Mononuclear cell (primary cell): ENCODE results near the gene DDIT4L. TPM values are rescaled to one million over a fixed set of nuclear protein-coding genes. Genes with fewer than 3 reads are reported as not detected.
A peak's percentile ranks its signal among the peaks of the same experiment; 100 is the strongest.
"Not testable (repeated sequence)": the region's sequence is repeated elsewhere in the genome, so short reads cannot be mapped to it uniquely, and the experiment has no call there.

Experiments
- H3K27me3 ChIP-seq: 2 replicates; pipeline ENCODE4 v1.6.0; 2011; ENCODE audit warnings: low read length, control low read depth; ENCODE audit not compliant: insufficient read depth
- H3K4me1 ChIP-seq: 2 replicates; pipeline ENCODE4 v1.5.1; 2011; ENCODE audit warnings: mild to moderate bottlenecking, low read length, control low read depth; ENCODE audit not compliant: insufficient read depth
- H3K4me3 ChIP-seq: 2 replicates; pipeline ENCODE4 v1.5.1; 2011; ENCODE audit warnings: mild to moderate bottlenecking, low read length, moderate library complexity
- H3K9me3 ChIP-seq: 2 replicates; pipeline ENCODE4 v1.5.1; 2011; ENCODE audit warnings: low read depth, mild to moderate bottlenecking, control low read depth, low read length
- total RNA-seq: library from RNA; depleted of rRNA; stranded (reverse); fragments of >200 nt; gene quantifications from one replicate; pipeline ENCODE4 v1.2.3, GENCODE V29; 2012

Gene DDIT4L, protein sequence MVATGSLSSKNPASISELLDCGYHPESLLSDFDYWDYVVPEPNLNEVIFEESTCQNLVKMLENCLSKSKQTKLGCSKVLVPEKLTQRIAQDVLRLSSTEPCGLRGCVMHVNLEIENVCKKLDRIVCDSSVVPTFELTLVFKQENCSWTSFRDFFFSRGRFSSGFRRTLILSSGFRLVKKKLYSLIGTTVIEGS
- total RNA-seq: 0.21 TPM

GRCh38 chr4:100189820-100190642 lies at the start of gene DDIT4L:
Gene DDIT4L, minus strand, starts transcription at chr4:100190468. Its CDS starts 485 bp downstream, at chr4:100189983.
- Histone ChIP-seq H3K27me3 (peaks cover 45% of the 10 kb centered on the region), H3K4me1 (peaks cover 10% of the 10 kb centered on the region), H3K4me3 (peak within 1 kb of the TSS; percentile 13)

DNA sequence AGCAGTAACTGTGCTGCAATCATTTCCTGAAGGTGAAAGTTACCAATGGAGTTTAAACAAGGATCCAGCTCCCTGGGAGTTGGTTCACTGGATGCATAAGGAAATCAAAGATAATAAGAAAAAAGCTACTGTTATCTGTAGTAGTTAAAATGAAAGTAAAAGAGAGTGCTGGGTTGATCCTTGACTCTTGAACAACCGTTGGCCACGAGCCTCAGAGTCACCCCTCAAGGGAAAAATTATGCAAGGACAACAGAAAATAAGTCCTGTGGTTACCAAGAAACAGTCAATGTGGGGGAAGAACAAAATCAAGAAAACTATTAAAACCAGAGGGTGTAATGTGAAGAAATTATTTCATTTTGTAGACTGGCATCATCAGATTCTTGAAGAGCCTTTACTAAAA lies 49.7 kb upstream of the DDIT4L start:
- Histone ChIP-seq H3K4me3 (no peak overlapping the region), H3K9me3 (no peaks in the 10 kb centered on the region), H3K4me1 (no peaks in the 10 kb centered on the region), H3K27me3 (no peaks in the 10 kb centered on the region)

More at GRCh38 chr4:100189820-100190642, at the start of gene DDIT4L:
- H3K9me3 ChIP-seq: no peaks in the 10 kb centered on the region

GRCh38 chr4:100224721-100225120 lies 34.5 kb upstream of the DDIT4L start:
- Histone ChIP-seq H3K4me1 (no peaks in the 10 kb centered on the region), H3K4me3 (no peak overlapping the region), H3K9me3 (peaks cover 22% of the 10 kb centered on the region), H3K27me3 (peaks cover 3% of the 10 kb centered on the region)

GRCh38 chr4:100224160-100224559 lies 33.9 kb upstream of the DDIT4L start:
- Histone ChIP-seq H3K27me3 (peaks cover 3% of the 10 kb centered on the region), H3K9me3 (peaks cover 20% of the 10 kb centered on the region), H3K4me1 (no peaks in the 10 kb centered on the region), H3K4me3 (no peak overlapping the region)

- H3K4me1 ChIP-seq: no peaks in the 10 kb centered on the region
- no peak overlapping the region for H3K4me3 ChIP-seq
- peaks cover 3% of the 10 kb centered on the region for H3K27me3 ChIP-seq
- H3K9me3 ChIP-seq: no peaks in the 10 kb centered on the region
Measured at GRCh38 chr4:100208964-100209363, 18.7 kb upstream of the DDIT4L start.

DNA sequence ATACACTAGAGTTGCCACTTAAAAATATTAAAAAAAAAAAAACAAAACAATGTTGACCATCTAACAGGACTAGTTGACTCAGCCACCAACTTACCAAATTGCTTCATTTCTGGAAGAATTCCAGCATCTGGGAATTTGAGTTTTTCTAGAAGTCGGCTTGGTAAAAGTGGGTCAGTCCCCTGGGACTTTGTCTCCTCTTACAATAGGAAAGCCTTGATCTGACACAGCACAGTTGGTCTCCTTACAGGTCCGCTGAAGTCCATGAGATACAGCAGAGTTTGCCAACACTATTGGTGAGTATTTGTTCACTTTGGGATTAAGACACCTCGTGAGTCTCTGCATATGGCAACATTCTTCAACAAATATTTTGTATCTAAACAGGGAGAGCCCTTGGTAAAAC lies 18.2 kb upstream of the DDIT4L start:
- H3K4me3 ChIP-seq: no peak overlapping the region
- H3K9me3 ChIP-seq: no peaks in the 10 kb centered on the region
- no peaks in the 10 kb centered on the region for H3K4me1 ChIP-seq
- H3K27me3 ChIP-seq: peaks cover 3% of the 10 kb centered on the region

DNA sequence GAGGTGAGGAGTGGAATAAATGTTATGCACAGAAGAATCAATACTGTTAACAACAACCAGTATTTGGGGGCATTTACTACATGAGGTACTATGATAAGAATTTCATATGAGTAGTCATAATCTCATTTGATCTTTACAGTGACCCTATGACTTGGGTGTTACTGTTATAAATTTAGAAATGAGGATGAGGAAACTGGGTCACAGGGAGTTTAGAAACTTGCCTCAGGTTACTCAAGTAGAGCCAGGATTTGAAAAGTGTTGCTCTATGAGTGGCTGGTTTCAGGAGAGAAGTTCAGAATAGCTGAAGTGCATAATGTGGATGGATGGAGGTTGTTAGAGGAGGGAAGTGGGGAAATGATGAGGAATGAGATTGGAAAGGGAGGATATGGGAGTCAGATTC lies 16.6 kb upstream of the DDIT4L start:
- Histone ChIP-seq H3K4me1 (no peaks in the 10 kb centered on the region), H3K27me3 (peaks cover 3% of the 10 kb centered on the region), H3K9me3 (no peaks in the 10 kb centered on the region), H3K4me3 (no peak overlapping the region)

DNA sequence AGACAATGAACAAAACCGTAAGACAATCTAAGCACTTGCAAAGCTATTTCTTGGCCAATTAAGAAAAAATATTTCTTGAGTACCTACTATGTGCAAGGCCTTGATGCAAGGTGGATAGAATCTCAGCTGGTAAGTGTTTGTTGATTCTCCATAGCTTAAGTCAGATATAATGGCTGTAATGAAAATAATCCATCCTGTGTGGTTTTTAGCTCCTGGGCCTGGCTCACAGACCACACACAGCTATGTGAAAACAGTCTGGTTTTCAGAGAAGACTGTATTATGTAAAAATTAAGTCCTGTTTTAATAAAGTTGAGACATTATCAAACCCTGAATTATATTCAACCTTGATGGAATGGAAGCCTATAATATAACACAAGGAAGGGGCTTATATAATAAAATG lies 7.8 kb upstream of the DDIT4L start:
- Histone ChIP-seq H3K27me3 (no peaks in the 10 kb centered on the region), H3K9me3 (no peaks in the 10 kb centered on the region), H3K4me3 (no peak overlapping the region), H3K4me1 (no peaks in the 10 kb centered on the region)

- not testable (repeated sequence) for H3K4me1 ChIP-seq, H3K9me3 ChIP-seq, H3K4me3 ChIP-seq, H3K27me3 ChIP-seq
Measured at GRCh38 chr4:100196388-100197071, 6.3 kb upstream of the DDIT4L start.

DNA sequence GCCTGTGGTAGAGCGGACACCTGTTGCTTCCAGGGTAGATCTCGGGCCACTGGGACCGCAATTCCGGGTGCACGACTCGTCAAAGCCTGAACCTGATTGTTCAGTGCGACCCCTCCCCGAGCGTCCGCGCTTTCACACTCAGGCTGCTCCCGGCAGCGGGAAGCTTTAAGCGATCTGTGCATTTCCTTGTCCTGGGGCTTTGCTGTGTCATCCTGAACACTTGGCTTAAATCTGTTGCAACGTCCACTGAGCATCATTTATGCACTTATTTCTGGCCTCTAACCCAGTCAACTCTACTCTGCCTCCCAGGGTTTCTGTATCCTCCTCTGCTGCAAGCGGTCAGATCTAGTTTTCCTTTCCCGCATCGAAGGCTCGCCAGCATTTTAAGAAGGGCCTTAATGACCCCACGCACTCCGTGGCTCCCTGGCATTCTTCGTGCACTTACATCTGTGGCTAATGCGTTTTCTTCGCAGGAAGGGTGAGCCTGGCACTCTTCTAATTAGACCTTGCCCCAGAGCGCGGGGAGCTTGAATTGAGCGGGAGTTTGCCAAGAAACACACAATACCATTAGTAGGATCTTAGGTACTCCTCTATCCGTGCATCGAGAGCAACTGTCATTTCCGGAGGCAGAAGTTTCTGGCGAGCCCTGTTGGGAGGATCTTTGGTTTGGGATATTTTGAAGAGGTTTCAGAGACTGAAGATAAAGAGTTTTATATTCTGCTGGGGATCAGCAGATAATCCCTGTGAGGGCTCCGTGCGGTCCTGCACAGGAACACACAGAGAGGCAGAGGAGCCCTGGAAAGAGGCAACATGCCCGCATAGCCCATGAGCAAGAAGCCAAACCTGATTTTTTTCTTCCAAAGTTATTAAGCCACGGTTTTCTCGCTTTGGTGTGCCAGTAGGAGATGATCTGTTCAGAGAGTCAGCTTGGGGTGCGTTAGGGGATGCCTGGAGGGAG lies 654 bp upstream of the DDIT4L start:
- Histone ChIP-seq H3K4me3 (peak overlapping the region; percentile 13), H3K9me3 (no peaks in the 10 kb centered on the region), H3K4me1 (peaks cover 10% of the 10 kb centered on the region), H3K27me3 (peaks cover 45% of the 10 kb centered on the region)

- H3K4me1 ChIP-seq: peaks cover 10% of the 10 kb centered on the region
- H3K9me3 ChIP-seq: no peaks in the 10 kb centered on the region
- peaks cover 48% of the 10 kb centered on the region for H3K27me3 ChIP-seq
- no peak overlapping the region for H3K4me3 ChIP-seq
Measured at GRCh38 chr4:100188829-100189228, 1.4 kb downstream of the DDIT4L start.

- Histone ChIP-seq H3K4me3 (no peak overlapping the region), H3K4me1 (peaks cover 10% of the 10 kb centered on the region), H3K9me3 (no peaks in the 10 kb centered on the region), H3K27me3 (peaks cover 48% of the 10 kb centered on the region)
Measured at GRCh38 chr4:100187781-100188180, 2.5 kb downstream of the DDIT4L start.

- H3K9me3 ChIP-seq: no peaks in the 10 kb centered on the region
- peaks cover 2% of the 10 kb centered on the region for H3K4me1 ChIP-seq
- H3K4me3 ChIP-seq: no peak overlapping the region
- peaks cover 29% of the 10 kb centered on the region for H3K27me3 ChIP-seq
Measured at GRCh38 chr4:100184787-100185186, 5.5 kb downstream of the DDIT4L start.

DNA sequence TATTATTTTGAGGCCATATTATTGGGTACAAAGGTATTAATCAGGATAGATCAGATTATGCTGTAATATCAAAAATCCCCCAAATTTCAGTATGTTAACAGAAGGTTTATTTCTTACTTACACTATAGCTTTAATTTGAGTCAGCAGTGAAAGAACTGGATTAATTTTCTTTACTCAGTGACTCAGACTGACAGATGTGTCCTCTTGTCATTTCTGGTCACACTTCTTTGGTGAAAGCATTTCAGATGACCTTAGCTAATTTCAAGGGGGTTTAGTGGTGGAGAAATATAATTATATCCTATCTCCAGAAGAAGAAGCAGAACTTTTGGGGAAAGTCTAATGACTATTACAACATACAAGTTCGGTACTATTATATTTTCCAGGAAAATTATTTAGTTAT lies 12.4 kb downstream of the DDIT4L start:
- no peak overlapping the region for H3K4me3 ChIP-seq
- H3K4me1 ChIP-seq: no peaks in the 10 kb centered on the region

More for the DNA sequence above, 12.4 kb downstream of the DDIT4L start:
- Histone ChIP-seq H3K27me3 (no peaks in the 10 kb centered on the region), H3K9me3 (no peaks in the 10 kb centered on the region)
